HG02678 (cell line): ENCODE measurements around the gene CORO2A.
"Not testable (repeated sequence)": the region's sequence is repeated elsewhere in the genome, so short reads cannot be mapped to it uniquely, and the experiment has no call there.

Experiments
- ATAC-seq: cut with Tn5 transposase; IDR thresholded peaks from one replicate; pipeline ENCODE4 v1.9.1; 2021; ENCODE audit warnings: mild to moderate bottlenecking, moderate library complexity; ENCODE audit not compliant: unreplicated experiment

Gene CORO2A

GRCh38 chr9:98087420-98088354 lies 104.8 kb downstream of the CORO2A start:
- ATAC-seq = no peak

- ATAC-seq = no peak
Observed at GRCh38 chr9:98086461-98086860, 106.0 kb downstream of the CORO2A start.

GRCh38 chr9:98085944-98086343 lies 106.5 kb downstream of the CORO2A start:
- no peak for ATAC-seq

GRCh38 chr9:98085058-98085457 lies 107.4 kb downstream of the CORO2A start:
- ATAC-seq = no peak

- no peak for ATAC-seq
Observed at GRCh38 chr9:98084396-98084795, 108.0 kb downstream of the CORO2A start.

GRCh38 chr9:98083566-98084183 lies 108.8 kb downstream of the CORO2A start:
- ATAC-seq = no peak

- ATAC-seq = no peak
Observed at GRCh38 chr9:98083061-98083501, 109.4 kb downstream of the CORO2A start.

GRCh38 chr9:98081477-98082219 lies 110.8 kb downstream of the CORO2A start:
- no peak for ATAC-seq

GRCh38 chr9:98080780-98081179 lies 111.7 kb downstream of the CORO2A start:
- ATAC-seq = no peak

GRCh38 chr9:98080326-98080725 lies 112.1 kb downstream of the CORO2A start:
- ATAC-seq = no peak

- ATAC-seq = no peak
Observed at GRCh38 chr9:98078895-98079294, 113.5 kb downstream of the CORO2A start.

- not testable (repeated sequence) for ATAC-seq
Observed at GRCh38 chr9:98076514-98076890, 115.9 kb downstream of the CORO2A start.

- ATAC-seq = no peak
Observed at GRCh38 chr9:98075332-98075805, 117.1 kb downstream of the CORO2A start.

- no peak for ATAC-seq
Observed at GRCh38 chr9:98074115-98074990, 118.1 kb downstream of the CORO2A start.

- ATAC-seq = no peak
Observed at GRCh38 chr9:98071737-98072136, 120.7 kb downstream of the CORO2A start.
